ENCODE measurements around the gene CTRB2.
"Not testable (repeated sequence)": the region's sequence is repeated elsewhere in the genome, so short reads cannot be mapped to it uniquely, and the experiment has no call there.

The CTRB2 gene

DNA sequence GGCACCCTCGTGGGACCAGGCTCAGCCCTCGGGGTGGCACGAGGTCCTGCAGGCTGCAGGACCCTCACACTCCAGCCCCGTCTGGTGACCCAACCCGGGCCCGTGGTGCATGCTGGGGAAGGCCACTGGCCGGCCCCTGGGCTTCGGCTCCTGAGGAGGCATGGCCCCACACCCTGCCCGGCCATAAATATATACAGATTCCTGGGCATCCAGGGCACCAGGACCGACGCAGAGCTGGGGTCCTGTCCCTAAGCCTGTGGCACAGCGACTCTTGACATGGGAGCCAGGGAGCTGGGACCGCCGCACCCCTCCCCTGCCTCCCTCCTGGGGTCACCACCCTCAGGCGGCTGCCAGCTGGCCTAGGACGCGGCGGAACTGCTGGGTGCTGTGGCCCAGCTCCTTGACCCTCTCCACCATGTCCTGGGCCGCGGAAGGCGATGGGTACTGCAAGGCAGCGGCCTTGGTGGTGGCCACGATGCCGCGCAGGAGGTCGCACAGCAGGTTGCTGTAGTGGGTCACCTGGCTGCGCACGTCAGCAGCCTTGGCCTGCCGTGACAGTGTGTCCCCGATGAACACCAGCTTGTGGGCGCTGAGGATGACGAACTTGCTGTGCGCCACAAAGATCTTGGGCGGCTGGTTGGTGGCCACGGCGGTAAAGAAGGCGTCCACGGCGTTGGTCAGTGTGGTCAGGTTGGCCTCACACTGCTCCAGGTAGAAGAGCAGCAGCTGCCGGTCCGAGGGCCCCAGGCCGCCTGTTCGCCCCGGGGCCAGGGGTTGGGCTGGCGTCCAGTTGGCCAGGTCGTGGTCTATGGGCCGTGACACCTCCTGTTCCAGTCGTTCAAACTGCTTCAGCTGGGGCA is 22.4 kb upstream of the CTRB2 start:
- DNase-seq, result no peak
- in situ Hi-C loops (cut with MboI; ENCODE audit: low pct_unique_long_range_greater_than_20kb, low sequenced_read_pairs), result no loop called here

DNA sequence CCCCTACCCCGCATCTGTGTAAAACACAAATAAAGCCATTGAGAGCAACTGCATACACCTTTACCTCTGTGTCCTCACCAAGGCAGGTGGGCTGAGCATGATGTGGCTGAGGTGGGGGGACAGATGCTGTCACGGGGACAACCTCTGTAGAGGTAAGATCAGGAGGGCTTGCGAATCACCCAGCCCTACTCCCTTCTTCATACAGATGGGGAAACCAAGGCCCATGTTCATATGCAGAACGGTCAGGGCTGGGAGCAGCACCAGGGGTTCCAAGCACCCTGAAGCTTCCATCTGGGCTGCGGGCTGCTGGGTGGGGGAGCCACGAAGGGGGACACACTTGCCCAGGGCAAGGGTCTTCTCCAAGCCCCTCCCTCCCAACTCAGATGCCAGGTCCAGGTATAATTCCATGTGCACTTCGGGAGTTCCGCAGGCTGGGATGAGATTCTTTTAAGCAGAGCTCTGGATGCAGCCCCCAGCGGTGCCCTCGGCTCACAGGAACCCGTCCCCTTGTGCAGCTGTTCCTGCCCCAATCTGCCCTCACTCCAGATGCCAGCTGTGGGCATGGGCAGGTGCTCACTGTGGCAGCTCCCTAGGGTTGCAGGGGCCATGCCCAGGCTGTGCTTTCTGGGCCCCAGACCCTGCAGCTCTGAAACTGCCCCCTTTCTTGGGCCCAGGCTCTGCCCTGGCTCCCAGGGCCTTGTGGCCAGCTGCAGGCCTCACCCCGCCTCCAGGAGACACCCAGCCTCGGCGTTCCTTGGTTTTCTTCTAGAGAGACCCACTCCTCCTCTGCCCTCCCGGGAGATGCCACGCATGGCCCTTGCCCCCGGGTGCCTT is 21.4 kb upstream of the CTRB2 start:
- in situ Hi-C loops (cut with MboI; ENCODE audit: low pct_unique_long_range_greater_than_20kb, low sequenced_read_pairs), result no loop called here

DNA sequence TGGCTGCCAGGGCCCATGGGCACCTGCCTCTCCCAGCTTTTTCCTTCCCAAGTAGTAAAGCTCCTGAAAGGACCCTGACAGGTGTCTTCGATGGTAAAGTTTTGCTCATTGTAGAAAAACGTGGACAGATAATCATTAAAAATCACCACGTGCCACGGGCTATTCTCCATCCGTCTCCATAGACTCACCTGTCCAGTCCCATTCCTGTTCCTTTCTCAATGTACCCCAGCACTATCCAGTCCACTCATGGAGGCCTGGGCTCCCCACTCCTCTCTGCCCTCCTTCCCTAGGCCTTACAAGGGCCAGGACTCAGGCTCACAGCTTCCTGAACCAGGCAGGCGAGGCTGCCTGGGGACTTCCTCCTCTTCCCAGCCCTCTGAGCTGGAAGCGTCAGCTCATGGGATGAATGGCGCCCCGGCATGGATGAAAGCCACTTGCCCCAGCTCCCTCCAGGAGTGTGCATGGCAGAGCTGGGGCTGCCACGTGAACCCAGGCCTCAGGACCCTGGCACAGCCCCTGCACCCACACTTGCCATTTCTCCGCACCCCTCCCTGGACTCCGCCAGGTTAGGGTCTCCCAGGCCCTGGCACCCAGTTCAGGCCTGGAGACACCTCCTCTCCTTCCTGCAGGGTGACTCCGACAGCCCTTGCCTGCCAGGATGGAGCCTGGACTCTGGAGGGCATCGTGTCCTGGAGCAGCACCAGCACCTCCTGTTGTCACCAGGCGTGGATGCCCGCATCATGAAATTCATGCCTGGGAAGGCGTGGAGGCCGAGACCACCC is 20.6 kb upstream of the CTRB2 start:
- in situ Hi-C loops (cut with MboI; ENCODE audit: low pct_unique_long_range_greater_than_20kb, low sequenced_read_pairs), result no loop called here
- DNase-seq, result no peak

More for the DNA sequence above, 21.4 kb upstream of the CTRB2 start:
- DNase-seq, result no peak

DNA sequence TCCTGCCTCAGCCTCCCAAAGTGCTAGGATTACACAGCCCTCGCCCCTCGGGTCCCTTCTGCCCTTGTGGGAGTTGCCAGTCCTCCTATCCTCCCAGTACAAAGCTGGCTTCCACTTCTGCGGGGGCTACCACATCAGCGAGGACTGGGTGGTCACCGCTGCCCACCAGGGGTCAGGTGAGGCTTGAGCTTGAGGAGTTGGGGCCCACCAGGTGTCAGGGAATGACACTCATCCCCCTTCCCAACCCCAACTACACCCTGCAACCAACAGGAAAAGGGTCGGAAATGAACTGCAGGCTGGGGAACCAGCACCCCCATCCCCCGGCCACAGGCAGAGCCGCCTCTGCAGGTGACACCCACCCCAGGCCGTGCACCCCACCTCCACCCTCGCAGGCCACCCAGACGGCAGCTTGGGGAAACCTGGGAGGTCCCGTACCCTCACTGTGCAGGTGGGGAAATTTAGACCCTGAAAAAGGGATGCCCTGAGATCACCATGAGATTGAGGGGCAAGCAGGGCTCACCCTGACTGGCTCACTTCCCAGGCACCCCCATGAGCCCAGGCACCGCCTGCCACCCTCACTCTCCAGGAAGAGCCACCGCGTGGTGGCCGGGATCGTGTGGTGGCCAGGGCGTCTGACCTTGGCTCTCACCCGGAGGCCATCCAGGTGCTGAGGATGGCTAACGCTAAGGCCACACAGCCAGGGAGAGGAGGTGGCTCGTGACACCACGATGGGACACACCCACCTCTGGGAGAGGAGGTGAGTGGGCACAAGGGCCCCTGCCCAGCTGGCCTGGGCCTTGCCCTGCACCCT is 19.8 kb upstream of the CTRB2 start:
- in situ Hi-C loops (cut with MboI; ENCODE audit: low pct_unique_long_range_greater_than_20kb, low sequenced_read_pairs), result no loop called here
- no peak for DNase-seq

DNA sequence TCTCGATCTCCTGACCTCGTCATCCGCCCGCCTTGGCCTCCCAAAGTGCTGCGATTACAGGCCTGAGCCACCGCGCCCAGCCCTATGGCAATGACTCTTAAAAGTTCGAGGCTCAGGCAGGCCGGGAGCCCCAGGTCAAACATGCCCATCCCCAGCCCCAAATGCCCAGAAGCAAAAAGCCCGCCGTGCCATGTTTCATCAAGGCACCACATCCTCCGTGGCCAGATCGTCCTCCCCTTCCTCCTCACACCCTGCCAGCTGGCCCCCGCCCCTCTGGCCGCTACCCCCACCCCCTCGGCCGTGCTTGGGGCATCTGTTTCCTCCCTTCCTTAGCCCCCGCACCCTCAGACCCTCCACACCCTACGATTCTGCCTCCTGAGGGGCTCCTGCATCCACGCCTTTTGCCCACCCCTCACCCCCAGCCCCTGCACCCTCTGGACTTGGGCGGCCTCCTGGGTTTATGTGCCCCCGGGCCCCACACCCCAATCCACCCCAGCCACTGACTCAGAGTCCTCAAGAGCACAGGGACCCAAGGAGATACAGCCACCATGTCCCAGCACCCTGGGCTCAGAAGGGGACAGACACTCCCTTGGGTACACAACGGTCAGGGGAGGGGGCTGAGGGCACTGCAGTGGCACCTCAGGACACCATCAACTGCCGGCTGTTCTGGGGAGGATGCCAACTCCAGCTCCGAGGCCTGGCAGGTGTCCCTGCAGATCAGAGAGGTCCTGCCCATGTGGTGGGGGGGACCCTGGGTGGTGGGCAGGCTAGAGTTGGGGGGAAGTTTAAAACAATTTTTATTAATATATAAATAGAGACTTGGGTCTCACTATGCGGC is 18.9 kb upstream of the CTRB2 start:
- in situ Hi-C loops (cut with MboI; ENCODE audit: low pct_unique_long_range_greater_than_20kb, low sequenced_read_pairs), result no loop called here

DNA sequence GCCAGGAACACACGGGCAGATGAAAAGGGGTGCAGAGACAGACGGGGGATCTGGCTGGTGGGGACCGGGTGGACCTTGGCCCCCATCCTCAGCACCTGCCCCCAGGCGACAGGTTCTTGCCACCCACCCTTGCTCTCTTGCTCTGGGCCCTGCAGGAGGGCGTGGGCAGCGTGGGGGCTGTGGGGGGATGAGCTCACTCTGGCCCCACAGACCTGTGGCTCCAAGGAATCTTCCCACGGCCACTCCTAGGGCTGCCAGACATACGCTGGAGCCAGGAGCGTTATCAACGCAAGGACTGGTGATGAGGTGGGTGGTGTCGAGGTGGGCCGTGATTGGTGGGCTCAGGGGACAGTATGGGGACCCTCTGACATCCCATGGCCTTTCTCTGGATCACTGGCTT is 18.1 kb upstream of the CTRB2 start:
- in situ Hi-C loops (cut with MboI; ENCODE audit: low pct_unique_long_range_greater_than_20kb, low sequenced_read_pairs), result no loop called here
- no peak for DNase-seq

More for the DNA sequence above, 18.9 kb upstream of the CTRB2 start:
- DNase-seq, result no peak

DNA sequence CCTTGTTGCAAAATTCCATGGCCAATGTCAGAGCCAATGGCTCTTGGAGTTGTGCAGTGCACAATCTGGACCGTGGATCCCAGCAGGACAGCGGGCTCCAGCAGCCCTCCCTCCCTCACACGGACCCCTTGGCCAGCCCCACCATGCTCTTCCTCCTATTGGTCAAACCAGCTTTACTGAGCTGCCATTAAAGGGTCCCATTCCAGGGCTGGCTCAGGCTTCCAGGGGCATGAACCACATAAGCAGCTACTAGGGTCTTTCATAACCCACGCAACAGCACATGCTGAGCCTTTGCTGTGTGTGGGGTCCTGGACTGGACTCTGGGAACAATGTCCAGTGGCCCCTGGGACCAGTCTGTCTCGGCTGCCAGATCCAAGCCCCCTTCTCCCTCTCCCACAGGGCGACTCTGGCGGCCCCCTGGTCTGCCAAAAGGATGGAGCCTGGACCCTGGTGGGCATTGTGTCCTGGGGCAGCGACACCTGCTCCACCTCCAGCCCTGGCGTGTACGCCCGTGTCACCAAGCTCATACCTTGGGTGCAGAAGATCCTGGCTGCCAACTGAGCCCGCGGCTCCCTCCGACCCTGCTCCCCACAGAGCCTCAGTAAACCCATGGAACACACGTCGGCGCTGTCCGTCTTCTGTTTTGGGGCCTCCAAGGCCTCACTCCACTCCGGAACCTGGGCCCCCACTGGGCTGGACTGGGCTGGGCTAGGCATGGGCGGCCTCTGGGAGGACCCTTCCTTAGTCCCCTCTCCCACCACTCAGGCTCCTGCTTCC is 17.5 kb upstream of the CTRB2 start:
- DNase-seq, result no peak
- in situ Hi-C loops (cut with MboI; ENCODE audit: low pct_unique_long_range_greater_than_20kb, low sequenced_read_pairs), result loop anchor here (25.0 kb wide), 1 partner anchor 538 kb away; no protein-coding TSS in a partner anchor

DNA sequence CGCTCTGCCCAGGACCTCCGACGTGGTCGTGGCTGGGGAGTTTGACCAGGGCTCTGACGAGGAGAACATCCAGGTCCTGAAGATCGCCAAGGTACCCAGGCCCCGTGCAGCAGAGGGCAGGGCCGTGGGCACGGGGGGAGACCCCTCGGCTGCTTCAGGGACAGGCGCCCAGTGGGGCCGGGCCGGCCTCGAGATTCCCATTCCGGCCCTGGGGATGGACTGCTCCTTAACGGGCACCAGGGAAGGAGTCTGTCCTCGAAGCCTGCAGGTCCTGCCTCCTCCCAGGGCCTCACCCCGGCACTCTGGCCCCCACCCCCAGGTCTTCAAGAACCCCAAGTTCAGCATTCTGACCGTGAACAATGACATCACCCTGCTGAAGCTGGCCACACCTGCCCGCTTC is 16.2 kb upstream of the CTRB2 start:
- in situ Hi-C loops (cut with MboI; ENCODE audit: low pct_unique_long_range_greater_than_20kb, low sequenced_read_pairs), result loop anchor here (25.0 kb wide), 1 partner anchor 539 kb away; no protein-coding TSS in a partner anchor
- not testable (repeated sequence) for DNase-seq

DNA sequence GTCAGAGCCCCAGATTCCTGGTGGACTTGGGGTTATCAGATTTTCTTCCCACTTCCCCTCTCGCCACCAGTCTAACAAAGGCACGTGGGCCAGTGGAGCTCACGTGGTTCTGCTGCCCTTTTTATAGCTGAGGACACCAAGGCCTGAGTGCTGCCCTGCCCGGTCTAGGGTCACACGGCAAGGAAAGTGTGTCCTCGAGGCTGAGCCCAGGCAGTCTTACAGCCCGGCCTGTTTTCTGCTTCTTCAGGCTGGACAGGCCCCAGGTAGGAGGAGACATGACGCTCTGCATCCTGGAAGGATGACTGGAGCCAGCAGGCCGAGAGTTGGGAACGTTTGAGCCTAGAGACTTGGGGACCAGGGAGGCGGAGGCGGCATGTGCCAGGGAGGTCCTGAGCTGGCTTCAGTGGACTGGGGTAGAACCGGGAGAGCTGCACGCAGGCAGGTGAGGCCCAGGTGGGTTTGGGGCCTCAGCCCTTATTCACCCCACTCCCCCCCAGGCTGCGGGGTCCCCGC is 15.4 kb upstream of the CTRB2 start:
- no peak for DNase-seq
- in situ Hi-C loops (cut with MboI; ENCODE audit: low pct_unique_long_range_greater_than_20kb, low sequenced_read_pairs), result loop anchor here (25.0 kb wide), 1 partner anchor 540 kb away; no protein-coding TSS in a partner anchor

DNA sequence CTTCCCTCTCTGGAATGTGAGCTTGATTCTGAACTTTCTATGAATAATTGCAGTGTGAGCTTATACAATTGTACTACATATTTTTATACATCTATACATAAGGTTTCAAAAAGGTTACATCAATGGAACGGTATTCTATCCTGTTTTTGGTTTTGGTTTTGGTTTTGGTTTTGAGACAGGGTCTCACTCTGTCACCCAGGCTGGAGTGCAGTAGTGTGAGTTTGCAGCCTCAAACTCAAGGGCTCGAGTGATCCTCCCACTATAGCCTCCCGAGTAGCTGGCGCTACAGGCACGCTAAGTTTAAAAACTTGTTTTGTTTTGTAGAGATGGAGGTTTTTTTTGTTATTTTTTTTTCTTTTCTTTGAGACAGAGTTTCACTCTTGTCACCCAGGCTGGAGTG is 12.9 kb upstream of the CTRB2 start:
- in situ Hi-C loops (cut with MboI; ENCODE audit: low pct_unique_long_range_greater_than_20kb, low sequenced_read_pairs), result loop anchor here (25.0 kb wide), 1 partner anchor 542 kb away; no protein-coding TSS in a partner anchor
- DNase-seq, result no peak

DNA sequence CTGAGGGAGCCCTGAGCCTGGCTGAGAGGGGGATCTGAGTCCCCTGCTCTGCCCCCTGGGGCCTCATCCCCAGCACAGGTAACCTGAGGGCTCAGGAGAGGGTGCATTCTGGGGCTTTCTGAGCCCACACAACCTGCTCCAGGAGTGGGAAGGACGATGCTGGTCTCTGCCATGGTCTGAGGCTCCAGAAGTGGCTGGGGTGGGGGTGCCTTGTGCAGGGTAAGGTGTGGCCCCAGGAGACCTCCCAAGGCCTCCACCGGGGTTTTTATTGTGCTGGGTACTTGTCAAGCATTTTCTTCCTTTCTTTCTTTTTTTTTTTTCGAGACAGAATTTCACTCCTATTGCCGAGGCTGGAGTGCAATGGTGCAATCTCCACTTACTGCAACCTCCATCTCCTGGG is 12.1 kb upstream of the CTRB2 start:
- in situ Hi-C loops (cut with MboI; ENCODE audit: low pct_unique_long_range_greater_than_20kb, low sequenced_read_pairs), result loop anchor here (25.0 kb wide), 1 partner anchor 543 kb away; no protein-coding TSS in a partner anchor
- no peak for DNase-seq

DNA sequence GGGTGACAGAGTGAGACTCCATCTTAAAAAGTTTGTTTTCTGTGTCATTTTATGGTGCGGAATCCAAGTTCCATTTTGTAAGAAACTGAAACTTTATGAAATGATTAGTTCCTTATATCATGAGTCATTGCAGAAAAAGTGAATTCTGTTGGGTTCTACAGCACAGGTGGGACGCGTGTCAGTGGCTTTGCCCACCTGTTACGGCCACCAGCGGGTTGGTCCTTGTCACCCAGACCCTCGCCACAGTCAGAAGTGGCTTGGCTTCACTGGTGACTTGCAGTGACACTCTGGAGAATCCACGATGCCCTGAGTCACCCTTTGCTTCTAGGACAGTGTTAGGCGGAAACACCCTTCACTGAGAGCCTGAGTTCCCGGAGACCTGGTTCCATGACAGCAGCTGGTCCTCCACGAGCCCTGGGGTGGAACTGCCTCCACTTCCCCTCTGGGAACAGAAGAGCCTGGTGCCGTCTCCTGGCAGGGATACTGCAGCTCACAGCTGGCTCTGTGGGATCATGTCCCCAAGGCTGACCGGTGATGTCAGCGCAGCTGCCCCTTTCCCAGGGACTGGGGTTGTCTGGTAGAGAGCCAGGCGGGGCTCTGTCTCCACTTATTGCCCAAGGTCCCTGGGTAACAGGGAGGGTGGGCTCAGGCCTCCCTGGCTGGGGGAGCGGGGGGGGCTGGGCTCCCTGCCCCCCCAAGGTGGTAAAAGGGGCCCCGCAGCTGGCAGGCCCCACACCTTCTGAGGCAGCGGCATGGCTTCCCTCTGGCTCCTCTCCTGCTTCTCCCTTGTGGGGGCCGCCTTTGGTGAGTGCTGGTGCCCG is 11.5 kb upstream of the CTRB2 start, which contains the start of gene CTRB1:
TSS of gene CTRB1 (plus strand) at position 733 of the 821 bp plus-strand sequence. CDS start at position 753, 20 bp downstream.
- in situ Hi-C loops (cut with MboI; ENCODE audit: low pct_unique_long_range_greater_than_20kb, low sequenced_read_pairs), result loop anchor here (25.0 kb wide), 1 partner anchor 544 kb away; no protein-coding TSS in a partner anchor
- no peak for DNase-seq

DNA sequence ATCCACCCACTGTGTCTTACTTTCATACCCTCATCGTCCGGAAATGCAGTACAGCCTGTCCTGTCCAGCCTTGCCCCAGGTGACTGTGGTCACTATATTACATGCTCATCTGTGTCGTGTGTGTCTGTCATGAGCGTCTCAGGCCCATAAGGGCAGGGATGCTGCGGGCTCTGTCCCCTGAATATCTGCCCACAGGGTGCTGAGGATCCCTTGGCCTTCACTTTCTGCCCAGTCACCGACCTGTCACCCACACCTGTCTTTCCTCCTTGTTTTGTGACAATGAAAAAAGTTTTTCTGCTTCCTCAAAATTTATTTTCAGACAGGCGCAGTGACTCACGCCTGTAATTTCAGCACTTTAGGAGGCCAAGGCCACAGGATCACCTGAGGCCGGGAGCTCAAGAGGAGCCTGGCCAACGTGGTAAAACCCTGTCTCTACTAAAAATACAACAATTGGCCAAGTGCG is 10.5 kb upstream of the CTRB2 start:
- no peak for DNase-seq
- in situ Hi-C loops (cut with MboI; ENCODE audit: low pct_unique_long_range_greater_than_20kb, low sequenced_read_pairs), result loop anchor here (25.0 kb wide), 1 partner anchor 545 kb away; no protein-coding TSS in a partner anchor

DNA sequence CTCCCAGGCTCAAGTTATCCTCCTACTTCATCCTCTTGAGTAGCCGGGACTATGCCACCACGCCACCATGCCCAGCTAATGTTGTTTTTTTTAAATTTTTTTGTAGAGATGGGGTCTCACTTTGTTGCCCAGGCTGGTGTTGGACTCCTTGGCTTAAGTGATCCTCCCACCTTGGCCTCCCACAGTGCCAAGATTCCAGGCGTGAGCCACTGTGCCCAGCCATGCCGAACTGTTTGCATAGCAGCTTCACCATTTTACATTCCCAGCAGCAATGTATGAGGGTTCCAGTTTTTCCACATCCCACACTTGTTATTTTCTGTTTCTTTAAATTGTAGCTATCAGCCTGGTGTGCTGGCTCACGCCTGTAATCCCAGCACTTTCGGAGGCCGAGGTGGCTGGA is 9.6 kb upstream of the CTRB2 start:
- in situ Hi-C loops (cut with MboI; ENCODE audit: low pct_unique_long_range_greater_than_20kb, low sequenced_read_pairs), result loop anchor here (25.0 kb wide), 1 partner anchor 546 kb away; no protein-coding TSS in a partner anchor
- DNase-seq, result no peak

DNA sequence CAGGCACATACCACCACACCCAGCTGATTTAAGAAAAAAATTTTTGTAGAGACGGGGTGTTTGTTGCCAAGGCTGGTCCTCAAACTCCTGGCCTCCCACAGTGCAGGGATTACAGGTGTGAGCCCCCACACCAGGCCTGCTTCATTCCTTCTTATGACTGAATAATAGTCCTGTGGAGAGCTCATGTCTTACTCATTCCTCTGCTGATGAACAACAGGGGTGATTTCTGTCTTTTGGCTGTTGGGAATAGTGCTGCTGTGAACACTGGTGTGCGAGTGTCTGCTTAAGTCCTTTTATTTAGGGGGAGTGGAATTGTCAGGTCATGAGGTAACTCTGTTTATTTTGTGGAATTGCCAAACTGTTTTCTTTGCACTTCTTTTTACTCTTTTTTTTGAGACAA is 9.2 kb upstream of the CTRB2 start:
- in situ Hi-C loops (cut with MboI; ENCODE audit: low pct_unique_long_range_greater_than_20kb, low sequenced_read_pairs), result loop anchor here (25.0 kb wide), 1 partner anchor 546 kb away; no protein-coding TSS in a partner anchor
- DNase-seq, result no peak
